GM18868 (cell line): ENCODE measurements around the gene SECISBP2L.
"Not testable (repeated sequence)": the region's sequence is repeated elsewhere in the genome, so short reads cannot be mapped to it uniquely, and the experiment has no call there.

Experiments
- ATAC-seq: cut with Tn5 transposase; IDR thresholded peaks from one replicate; pipeline ENCODE4 v1.9.1; 2021; ENCODE audit warnings: mild to moderate bottlenecking, moderate library complexity; ENCODE audit not compliant: unreplicated experiment

SECISBP2L gene

DNA sequence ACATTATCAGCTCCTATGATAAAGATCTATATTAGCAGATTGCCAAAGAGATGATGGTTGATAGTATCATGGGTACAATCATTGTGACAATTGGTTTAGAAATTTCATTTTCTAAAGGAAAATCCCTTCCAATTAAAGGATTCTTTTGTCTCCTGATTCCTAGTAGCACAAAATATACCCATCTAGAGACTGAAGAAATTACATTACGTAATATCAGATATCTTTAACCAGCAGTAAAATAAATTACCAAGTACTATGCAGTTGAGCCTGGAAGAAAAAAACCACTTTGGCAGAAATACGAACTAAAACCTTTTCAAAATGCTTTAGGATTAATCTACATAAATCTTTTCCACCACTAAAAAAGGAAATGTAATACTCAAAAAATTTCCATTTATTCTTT is 46.9 kb downstream of the SECISBP2L start:
- no peak for ATAC-seq

DNA sequence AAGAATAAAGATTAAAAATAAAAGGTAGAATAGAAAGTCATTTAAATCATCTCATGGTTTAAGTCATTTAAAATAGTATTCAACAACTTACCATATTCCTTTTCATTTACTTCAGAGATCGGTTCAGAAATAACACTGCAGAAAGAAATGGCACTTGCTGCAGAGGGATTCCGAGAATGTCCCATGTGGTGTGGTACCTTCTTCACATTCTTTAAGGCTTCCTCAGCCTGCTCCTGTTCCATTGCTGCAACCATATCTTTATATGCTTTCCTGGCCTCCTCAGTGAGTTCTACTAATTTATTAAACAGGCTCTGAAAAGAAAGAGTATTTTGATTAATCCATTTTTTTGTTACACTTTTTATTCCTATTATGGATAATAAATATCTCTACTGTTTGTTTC is 50.0 kb downstream of the SECISBP2L start:
- ATAC-seq = no peak

- ATAC-seq = no peak
Observed at GRCh38 chr15:48993380-48993779, 52.9 kb downstream of the SECISBP2L start.

- ATAC-seq = peak; percentile 99
Observed at GRCh38 chr15:48992545-48992944, 53.7 kb downstream of the SECISBP2L start.

DNA sequence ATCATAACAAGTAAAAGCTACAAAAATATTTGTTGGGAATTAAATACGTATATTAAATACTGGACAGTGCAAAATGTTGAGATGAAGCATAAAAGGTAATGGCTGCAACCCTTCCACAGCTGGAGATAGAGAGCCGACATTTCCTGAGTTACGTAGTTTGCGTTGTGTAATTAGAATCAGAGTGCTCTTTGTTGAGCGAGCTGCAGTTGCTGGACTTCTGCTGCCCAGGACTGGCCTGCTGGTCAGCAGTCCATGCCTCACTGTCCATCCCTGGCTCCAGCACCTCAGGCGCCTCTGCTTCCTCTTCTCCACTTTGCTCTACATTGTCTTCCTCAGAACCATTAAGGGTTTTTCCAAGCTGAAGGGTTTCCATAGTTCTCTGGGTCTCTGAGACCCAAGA is 54.1 kb downstream of the SECISBP2L start:
- ATAC-seq = peak; percentile 8

- ATAC-seq = no peak
Observed at GRCh38 chr15:48989170-48989569, 57.1 kb downstream of the SECISBP2L start.

DNA sequence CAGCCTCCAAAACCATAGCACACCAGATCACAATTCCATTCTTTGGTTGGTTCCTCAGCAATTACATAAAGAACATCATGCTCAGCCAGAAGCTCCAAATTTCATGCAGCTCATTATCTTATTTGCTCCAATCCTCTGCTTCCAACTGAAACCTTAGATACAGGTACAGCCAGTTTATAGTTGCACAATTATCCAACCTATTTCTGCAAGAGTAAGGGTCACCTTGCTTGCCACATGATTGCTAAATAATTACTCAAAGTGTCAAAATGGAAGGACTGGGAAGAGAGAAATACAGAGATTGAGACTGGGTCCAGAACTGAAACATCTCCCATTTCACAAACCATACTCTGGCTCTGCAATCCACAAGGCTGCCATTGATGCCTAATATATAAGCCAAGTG is 59.1 kb downstream of the SECISBP2L start:
- ATAC-seq = no peak

- ATAC-seq = no peak
Observed at GRCh38 chr15:48986240-48986639, 60.0 kb downstream of the SECISBP2L start.

GRCh38 chr15:48985516-48985915 is 60.7 kb downstream of the SECISBP2L start:
- ATAC-seq = no peak

- ATAC-seq = no peak
Observed at GRCh38 chr15:48984811-48985352, 61.4 kb downstream of the SECISBP2L start.

- ATAC-seq = no peak
Observed at GRCh38 chr15:48984021-48984710, 62.1 kb downstream of the SECISBP2L start.

GRCh38 chr15:48983300-48983699 is 62.9 kb downstream of the SECISBP2L start:
- no peak for ATAC-seq

DNA sequence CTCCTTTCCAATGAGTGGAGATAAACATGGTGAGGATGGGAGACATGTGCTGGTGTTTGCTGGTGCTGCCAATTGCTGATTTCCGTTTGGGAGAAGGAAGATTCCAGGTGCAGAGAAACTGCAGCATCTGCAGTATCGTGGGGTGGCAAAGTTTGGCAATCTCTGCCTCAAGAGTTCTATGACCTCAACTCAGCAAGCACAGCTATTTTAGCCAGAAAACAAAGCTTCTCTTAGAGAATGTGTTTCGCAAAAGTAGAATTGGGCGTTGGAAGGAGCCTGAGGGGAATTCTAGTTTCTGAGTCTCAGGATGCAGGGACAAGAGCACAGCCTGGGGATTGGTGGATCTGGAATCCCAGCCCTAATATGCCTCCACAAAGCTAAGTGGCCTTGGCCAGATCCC is 64.3 kb downstream of the SECISBP2L start:
- no peak for ATAC-seq

DNA sequence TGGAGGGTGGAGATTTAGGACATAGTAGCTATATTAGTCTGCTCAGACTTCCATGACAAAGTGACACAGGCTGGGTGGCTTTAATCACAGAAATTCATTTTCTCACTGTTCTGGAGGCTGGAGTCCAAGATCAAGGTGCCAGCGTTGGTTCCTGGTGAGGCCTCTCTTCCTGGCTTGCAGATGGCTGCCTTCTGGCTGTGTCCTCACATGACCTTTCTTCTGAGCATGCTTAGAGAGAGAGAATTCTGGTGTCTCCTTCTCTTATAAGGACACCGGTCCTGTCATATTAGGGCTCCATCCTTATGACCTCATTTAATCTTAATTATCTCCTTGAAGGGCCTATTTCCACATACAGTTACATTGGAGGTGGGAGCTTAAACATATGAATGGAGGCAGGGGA is 67.6 kb downstream of the SECISBP2L start:
- no peak for ATAC-seq

DNA sequence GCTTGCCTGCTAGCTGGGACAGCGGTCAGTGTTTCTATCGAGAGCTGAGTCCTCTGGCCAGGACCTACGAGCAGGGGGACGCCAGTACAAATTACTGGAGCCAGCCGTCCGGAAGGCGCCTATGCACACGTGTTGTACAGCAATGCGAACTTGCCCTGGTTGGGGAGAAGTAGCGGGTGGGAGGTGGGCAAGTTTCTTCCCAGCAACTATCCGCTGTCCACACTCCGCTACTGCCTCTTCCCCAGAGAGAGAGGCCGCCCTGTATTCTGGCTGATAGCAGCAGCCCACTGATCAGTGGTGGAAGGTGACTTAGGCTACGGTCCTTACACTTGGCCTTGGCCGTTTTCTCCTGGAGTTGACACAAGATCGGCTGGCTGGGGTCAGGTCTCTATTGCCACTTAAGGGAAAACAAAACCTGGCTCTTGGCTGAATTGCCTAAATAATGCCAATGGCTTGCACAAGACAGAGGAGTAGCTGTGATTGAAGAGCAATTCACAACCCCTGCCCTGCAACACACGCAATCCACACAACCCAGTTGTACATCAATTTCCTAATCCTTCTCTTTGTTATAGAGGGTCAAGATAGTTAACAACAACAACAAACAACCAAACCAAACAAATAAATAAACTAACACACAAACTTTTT is 69.7 kb downstream of the SECISBP2L start:
- no peak for ATAC-seq

DNA sequence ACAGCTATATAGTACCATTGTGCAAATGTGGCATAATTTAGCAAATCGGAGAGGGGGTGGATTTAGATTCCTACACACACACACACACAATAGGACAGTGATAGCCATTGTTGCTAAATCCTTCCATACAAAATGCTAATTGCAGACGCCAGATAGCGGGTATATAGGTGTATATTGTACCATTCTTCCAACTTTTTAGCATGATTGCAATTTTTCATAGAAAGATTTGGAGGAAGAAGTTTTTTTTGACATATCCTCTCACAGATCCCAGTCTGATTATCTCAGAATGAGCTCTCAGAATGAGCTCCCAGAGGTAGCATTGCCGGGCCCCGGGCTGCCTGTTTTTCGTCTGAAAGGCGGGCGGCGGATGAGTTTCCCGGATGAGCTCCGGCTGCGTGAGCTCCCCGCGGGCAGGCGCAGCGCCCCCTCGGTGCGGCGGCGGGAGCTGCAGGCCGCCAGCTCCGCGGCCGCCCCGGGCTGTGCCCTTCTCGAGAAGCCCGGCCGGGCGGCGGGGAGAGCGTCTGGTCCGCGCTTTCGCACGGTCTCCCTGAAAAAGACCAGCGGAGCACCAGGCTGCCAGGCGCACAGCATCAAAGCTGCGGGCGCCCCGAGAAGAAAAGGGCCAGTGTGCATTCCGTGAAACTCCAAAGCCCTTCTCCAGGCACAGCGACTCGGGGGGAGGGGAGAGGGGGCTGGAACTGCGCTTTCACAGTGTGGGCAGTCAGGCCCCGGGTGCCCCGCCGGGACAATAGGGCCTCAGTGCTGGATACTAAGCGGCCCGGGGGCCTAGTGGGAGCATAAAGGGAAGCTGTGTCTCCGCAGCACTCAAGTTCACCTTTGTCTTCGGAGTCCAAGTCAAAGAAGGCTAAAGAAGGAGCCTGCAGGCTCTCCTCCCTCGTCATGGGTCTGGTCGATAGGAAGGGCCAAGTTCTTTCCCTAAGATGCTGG is 70.5 kb downstream of the SECISBP2L start:
- ATAC-seq = peak; percentile 97

- ATAC-seq = no peak
Observed at GRCh38 chr15:48974882-48975281, 71.4 kb downstream of the SECISBP2L start.

GRCh38 chr15:48972750-48973503 is 73.3 kb downstream of the SECISBP2L start:
- no peak for ATAC-seq

- ATAC-seq = not testable (repeated sequence)
Observed at GRCh38 chr15:48970926-48971325, 75.3 kb downstream of the SECISBP2L start.

DNA sequence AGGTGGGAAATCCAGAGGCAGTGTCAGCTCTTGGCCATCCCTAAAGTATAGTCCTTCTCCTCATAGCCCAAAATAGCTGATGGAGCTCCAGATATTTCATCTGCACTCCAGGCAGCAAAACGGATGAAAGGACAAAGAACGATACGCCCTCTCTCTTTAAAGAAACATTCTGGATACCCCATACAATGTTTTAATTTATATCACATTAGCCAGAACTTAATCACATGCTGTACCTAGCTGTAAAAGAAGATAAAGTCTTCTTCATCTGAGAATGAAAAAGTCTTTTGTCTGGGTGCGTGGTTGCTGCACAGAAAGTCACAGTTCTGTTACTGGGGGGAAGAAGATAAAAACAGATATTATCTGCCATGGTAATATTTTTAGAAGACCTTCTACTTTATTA is 78.2 kb downstream of the SECISBP2L start:
- ATAC-seq = no peak

DNA sequence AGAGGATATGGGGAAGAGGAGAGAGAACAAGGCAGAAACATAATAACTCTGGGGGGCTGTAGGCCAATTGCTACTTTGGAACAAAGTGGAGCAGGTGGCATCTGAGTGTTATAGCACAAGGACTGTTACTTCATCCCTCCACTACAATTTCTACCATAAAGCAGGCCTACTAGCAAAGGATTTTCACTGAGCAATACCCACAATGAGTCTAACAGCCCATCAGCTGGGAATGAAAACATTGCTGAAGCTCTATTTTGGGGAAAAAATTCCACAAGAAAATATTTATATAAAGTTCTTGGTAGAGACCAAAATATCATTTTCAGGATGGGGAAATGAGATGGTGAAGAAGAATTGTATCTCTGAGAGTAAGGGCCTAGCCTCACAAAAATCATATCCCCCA is 78.9 kb downstream of the SECISBP2L start:
- no peak for ATAC-seq
